Adrenal gland (tissue), 12 donors: Measurements from ENCODE around the gene STXBP1. TPM values are rescaled to one million over a fixed set of nuclear protein-coding genes. Genes with fewer than 3 reads are reported as not detected.

Experiments
- DNase-seq, 7 donors: peaks; one replicate each; pipeline ENCODE4 v3.0.0-alpha.2; 2019 to 2020
- H3K27ac ChIP-seq, 5 donors: fragments of 200-600 bp; sonication (generic) in 4 of 5; 1 replicate in 3 of 5; 2 replicates in 2 of 5; pipeline versions ENCODE4 v1.5.1 to v1.8.0; 2016 to 2020; ENCODE audit warnings: mild to moderate bottlenecking in 1 of 5
- H3K27me3 ChIP-seq: fragments of 200-600 bp; 2 replicates; pipeline ENCODE4 v1.8.0; 2021
- H3K36me3 ChIP-seq, 2 donors: fragments of 200-600 bp; replicated peaks in 1 of 2; 1 replicate in 1 of 2; 2 replicates in 1 of 2; pipeline versions ENCODE4 v1.5.1 to v1.8.0; 2018 to 2022
- H3K4me1 ChIP-seq, 2 donors: fragments of 200-600 bp; replicated peaks in 1 of 2; 1 replicate in 1 of 2; 2 replicates in 1 of 2; pipeline versions ENCODE4 v1.5.1 to v1.8.0; 2018 to 2021
- H3K4me3 ChIP-seq, 4 donors: fragments of 200-600 bp; sonication (generic) in 3 of 4; one replicate each; pipeline ENCODE4 v1.5.1; 2016 to 2018
- H3K9me3 ChIP-seq, 3 donors: fragments of 200-600 bp; sonication (generic) in 1 of 3; replicated peaks in 1 of 3; 1 replicate in 2 of 3; 2 replicates in 1 of 3; pipeline versions ENCODE4 v1.5.1 to v1.8.0; 2016 to 2021
- POLR2A ChIP-seq, 2 donors: fragments of 450-650 bp; IDR thresholded peaks; one replicate each; pipeline ENCODE4 v1.6.1; 2017; ENCODE audit warnings: antibody characterized with exemption in 2 of 2, mild to moderate bottlenecking in 2 of 2, moderate library complexity in 1 of 2
- WGBS, 4 donors: extraction: QIAGEN DNeasy Blood & Tissue Kit in 2 of 4; methylation state at CpG; one replicate each; pipeline versions ENCODE4 v1.1.5 to v1.1.7; 2013 to 2017; 5-methylcytosine and 5-hydroxymethylcytosine counted together
- intact Hi-C, 2 donors: fragments of 100-400 bp; cut with DNase I; formaldehyde crosslinking; loops; one replicate each; pipeline versions ENCODE4 v1.14.1 to v1.15.0; 2022 to 2023
- polyA plus RNA-seq, 3 donors: library from polyadenylated mRNA; stranded (reverse); fragments of 200-250 nt in 2 of 3; fragments of 350-450 nt in 1 of 3; fragmentation: Illumina TruSeq in 1 of 3; extraction: RNeasy Lipid Tissue Mini Kit (QIAGEN cat#74804) in 1 of 3; gene quantifications; one replicate each; pipeline ENCODE4 v1.2.3, GENCODE V29; 2013 to 2014
- total RNA-seq, 9 donors: library from RNA; depleted of rRNA in 4 of 9; stranded (reverse); fragments of >200 nt in 4 of 9; fragments of 120-200 nt in 1 of 9; fragmentation: NEBNext Ultra II Directional in 1 of 9; extraction: Animal tissue kit (Norgen Biotek cat#: 25700) in 1 of 9; gene quantifications; one replicate each; pipeline versions ENCODE4 v1.1.0 to v1.2.4, GENCODE V29; 2013 to 2023
- TF ChIP-seq, protein P1 (sequence below), 6 experiments: fragments of 450-650 bp in 4 of 6; fragments of 200-600 bp in 2 of 6; sonication (generic) in 1 of 6; IDR thresholded peaks; 1 replicate in 5 of 6; 2 replicates in 1 of 6; pipeline versions ENCODE4 v1.5.1 to v1.8.0; 2016 to 2021; ENCODE audit warnings: antibody characterized with exemption in 6 of 6, mild to moderate bottlenecking in 2 of 6, moderate library complexity in 1 of 6
- donor health status: healthy with polysubstance abuse.
- donor health status: Bipolar disorder and iron deficiency.
- donor health status: DM: yes; HTN: yes; CAD: no.
- donor health status: DM: no; HTN: no; CAD: no.
- donor health status: DM: no; HTN: no; CAD: no.
- donor health status: DM: yes; HTN: yes; CAD: no.

STXBP1 gene
- total and polyA plus RNA-seq, 12 donors, result 15.4 to 169 (median 59.6) TPM

DNA sequence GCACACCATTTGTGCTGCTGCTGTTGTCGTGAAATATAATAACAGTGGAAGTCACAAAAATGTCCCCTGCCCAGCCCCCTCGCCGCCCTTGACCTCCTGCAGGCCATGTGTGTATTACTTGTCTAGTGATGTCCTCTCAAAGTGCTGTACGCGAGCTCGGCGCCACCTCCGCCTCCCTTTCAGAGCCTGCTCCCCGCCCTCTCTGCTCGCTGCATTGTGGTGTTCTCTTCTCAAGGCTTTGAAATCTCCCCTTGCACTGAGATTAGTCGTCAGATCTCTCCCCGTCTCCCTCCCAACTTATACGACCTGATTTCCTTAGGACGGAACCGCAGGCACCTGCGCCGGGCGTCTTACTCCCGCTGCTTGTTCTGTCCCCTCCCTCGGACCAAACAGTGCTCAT, 80.0 kb downstream of the STXBP1 start:
- 89 to 94% (median 90%) methylated on average over 20 of the region's 20 CpGs for WGBS, 4 donors
- Histone ChIP-seq H3K4me1 (no peaks in the 10 kb centered on the region), H3K27ac (no peak overlapping the region), H3K36me3 (peaks cover 0 to 14% of the 10 kb centered on the region in 2 donors), H3K9me3 (no peaks in the 10 kb centered on the region), H3K27me3 (no peaks in the 10 kb centered on the region), H3K4me3 (no peak overlapping the region)
- no peak for TF ChIP-seq POLR2A (IDR thresholded peaks at IDR 0.05)
- TF ChIP-seq, protein P1, sequence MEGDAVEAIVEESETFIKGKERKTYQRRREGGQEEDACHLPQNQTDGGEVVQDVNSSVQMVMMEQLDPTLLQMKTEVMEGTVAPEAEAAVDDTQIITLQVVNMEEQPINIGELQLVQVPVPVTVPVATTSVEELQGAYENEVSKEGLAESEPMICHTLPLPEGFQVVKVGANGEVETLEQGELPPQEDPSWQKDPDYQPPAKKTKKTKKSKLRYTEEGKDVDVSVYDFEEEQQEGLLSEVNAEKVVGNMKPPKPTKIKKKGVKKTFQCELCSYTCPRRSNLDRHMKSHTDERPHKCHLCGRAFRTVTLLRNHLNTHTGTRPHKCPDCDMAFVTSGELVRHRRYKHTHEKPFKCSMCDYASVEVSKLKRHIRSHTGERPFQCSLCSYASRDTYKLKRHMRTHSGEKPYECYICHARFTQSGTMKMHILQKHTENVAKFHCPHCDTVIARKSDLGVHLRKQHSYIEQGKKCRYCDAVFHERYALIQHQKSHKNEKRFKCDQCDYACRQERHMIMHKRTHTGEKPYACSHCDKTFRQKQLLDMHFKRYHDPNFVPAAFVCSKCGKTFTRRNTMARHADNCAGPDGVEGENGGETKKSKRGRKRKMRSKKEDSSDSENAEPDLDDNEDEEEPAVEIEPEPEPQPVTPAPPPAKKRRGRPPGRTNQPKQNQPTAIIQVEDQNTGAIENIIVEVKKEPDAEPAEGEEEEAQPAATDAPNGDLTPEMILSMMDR (IDR thresholded peaks at IDR 0.05), result no peak
- DNase-seq, result no peak
- intact Hi-C loops, result no loop called here

DNA sequence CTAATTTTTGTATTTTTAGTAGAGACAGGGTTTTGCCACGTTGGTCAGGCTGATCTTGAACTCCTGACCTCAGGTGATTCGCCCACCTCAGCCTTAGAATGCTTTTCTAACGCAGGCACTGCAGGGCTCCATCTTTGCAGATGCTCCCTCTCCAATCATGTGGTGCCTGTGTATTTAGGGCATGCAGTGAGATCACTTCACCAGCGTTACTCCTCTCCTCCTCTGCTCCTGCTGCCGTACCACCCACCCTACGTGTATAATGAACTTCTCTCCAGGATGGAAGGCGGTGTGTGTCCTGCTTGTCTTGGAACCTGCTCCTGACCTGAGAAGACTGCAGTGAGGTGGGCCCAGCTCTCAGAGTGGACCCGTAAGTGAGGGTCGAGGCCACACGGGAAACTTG, 81.1 kb downstream of the STXBP1 start:
- Histone ChIP-seq H3K4me3 (no peak overlapping the region), H3K9me3 (no peaks in the 10 kb centered on the region), H3K4me1 (peaks cover 0 to 7% of the 10 kb centered on the region in 2 donors), H3K27me3 (no peaks in the 10 kb centered on the region), H3K36me3 (peaks cover 0 to 7% of the 10 kb centered on the region in 2 donors), H3K27ac (no peak overlapping the region)
- WGBS, 4 donors, result 85 to 92% (median 91%) methylated on average over 9 to 10 of the region's 10 CpGs
- no peak for TF ChIP-seq POLR2A (IDR thresholded peaks at IDR 0.05)
- TF ChIP-seq, protein P1 (IDR thresholded peaks at IDR 0.05), result no peak
- intact Hi-C loops, result no loop called here
- DNase-seq, result no peak

GRCh38 chr9:127693697-127694096, 81.6 kb downstream of the STXBP1 start:
- H3K27ac ChIP-seq, result no peak overlapping the region

GRCh38 chr9:127694890-127695720, 83.0 kb downstream of the STXBP1 start:
- TF ChIP-seq POLR2A (IDR thresholded peaks at IDR 0.05), result no peak
- TF ChIP-seq, protein P1 (IDR thresholded peaks at IDR 0.05), result no peak
- DNase-seq, result no peak
- H3K4me3 ChIP-seq, result no peak overlapping the region
- intact Hi-C loops, result no loop called here
- WGBS, 4 donors, result 84 to 88% (median 85%) methylated on average over 9 of the region's 9 CpGs
- H3K27ac ChIP-seq, result no peak overlapping the region
- no peaks in the 10 kb centered on the region for H3K9me3 ChIP-seq
- no peaks in the 10 kb centered on the region for H3K36me3 ChIP-seq
- no peaks in the 10 kb centered on the region for H3K27me3 ChIP-seq
- peaks cover 0 to 13% of the 10 kb centered on the region in 2 donors for H3K4me1 ChIP-seq

More at GRCh38 chr9:127693697-127694096, 81.6 kb downstream of the STXBP1 start:
- peaks cover 0 to 8% of the 10 kb centered on the region in 2 donors for H3K4me1 ChIP-seq
- TF ChIP-seq, protein P1 (IDR thresholded peaks at IDR 0.05), result no peak
- no peak for TF ChIP-seq POLR2A (IDR thresholded peaks at IDR 0.05)
- intact Hi-C loops, result no loop called here
- 83 to 92% (median 88%) methylated on average over 4 of the region's 4 CpGs for WGBS, 4 donors
- H3K27me3 ChIP-seq, result no peaks in the 10 kb centered on the region
- no peak for DNase-seq
- peaks cover 0 to 7% of the 10 kb centered on the region in 2 donors for H3K36me3 ChIP-seq
- no peaks in the 10 kb centered on the region for H3K9me3 ChIP-seq
- H3K4me3 ChIP-seq, result no peak overlapping the region
